A549 treated with AZD9567 at 1 μM for 4 hours (cell line): ENCODE data around the gene TPD52L2. TPM values are rescaled to one million over a fixed set of nuclear protein-coding genes. Genes with fewer than 3 reads are reported as not detected.

Experiments
- total RNA-seq: library from RNA; stranded (reverse); fragments of 200-300 nt; extraction: Qiagen RNA extraction; gene quantifications from 5 replicates; pipeline ENCODE4 v1.2.3, GENCODE V29; 2022; ENCODE audit not compliant: insufficient read depth

Gene TPD52L2
- 133 to 157 TPM (median 139 TPM) in 5 replicates for total RNA-seq

DNA sequence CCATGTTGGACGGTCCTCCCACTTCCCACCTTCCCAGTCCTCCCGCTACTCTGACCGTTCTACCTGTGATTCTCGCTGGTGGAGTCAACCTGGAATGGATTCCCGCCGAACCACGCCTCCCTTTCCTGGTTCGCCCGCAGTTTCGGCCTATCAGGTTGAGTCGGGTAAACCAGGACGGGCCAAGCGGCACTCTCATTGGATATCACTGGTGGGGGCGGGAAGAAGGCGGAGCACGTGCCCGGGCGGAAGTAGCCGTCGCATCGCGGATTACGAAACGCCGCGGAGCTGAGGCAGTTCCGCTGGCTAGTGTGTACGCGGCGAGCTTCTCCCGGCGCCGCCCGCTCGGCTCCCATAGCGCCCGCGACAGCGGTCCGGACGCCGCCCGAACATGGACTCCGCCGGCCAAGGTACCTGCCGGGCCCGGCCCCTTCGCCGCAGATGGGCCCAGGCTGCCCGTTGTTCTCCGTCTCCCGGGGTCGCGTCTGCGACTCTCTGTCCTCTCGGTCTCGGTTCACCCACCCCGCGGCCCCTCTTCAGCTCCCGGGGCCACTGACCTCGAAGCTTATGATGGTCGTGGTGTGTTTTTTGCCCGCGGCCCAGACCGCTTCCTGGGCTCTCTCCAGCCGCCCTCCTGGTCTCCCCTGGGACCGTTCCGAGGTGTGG lies at the start of gene TPD52L2:
Gene TPD52L2 (plus strand): TSS at position 293 of the 663 bp plus-strand sequence. CDS start 96 bp downstream, at position 389.

GRCh38 chr20:63830841-63831588 lies 34.1 kb upstream of the TPD52L2 start, which contains the start of gene ZBTB46:
Gene ZBTB46 (minus strand): TSS chr20:63831264. CDS start chr20:63790757, 40,507 bp downstream.

DNA sequence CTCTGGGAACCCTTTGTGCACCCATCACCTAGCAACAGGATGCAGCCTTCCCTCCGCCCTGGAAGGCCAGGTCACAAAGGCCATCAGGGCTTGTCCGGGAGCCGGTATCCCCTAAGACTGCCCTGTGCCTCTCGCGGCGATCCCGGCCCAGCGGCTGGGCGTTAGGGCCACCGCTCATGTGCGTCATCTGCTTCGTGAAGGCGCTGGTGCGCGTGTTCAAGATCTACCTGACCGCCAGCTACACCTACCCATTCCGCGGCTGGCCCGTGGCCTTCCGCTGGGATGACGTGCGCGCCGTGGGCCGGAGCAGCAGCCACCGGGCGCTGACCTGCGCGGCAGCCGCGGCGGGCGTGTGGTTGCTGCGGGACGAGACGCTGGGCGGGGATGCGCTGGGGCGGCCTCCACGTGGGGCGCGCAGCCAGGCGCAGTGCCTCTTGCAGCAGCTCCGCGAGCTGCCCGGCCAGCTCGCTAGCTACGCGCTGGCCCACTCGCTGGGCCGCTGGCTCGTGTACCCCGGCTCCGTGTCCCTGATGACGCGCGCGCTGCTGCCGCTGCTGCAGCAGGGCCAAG lies 3.6 kb upstream of the TPD52L2 start, which contains the start of gene ABHD16B:
Gene ABHD16B (plus strand): TSS at position 134 of the 570 bp plus-strand sequence. CDS start 43 bp downstream, at position 177.

GRCh38 chr20:63894358-63895201 lies 29.5 kb downstream of the TPD52L2 start, which contains the start of gene DNAJC5:
Gene DNAJC5 (plus strand): TSS chr20:63895126. CDS start chr20:63928346, 33,220 bp downstream.

Other genes with a start within 250 kb of the TPD52L2 start
- 9.9 to 10.4 TPM (median 10.2 TPM) in 5 replicates for gene GMEB2, start 238.2 kb upstream of the TPD52L2 start, total RNA-seq
- 7.1 to 11.6 TPM (median 9.6 TPM) in 5 replicates for gene STMN3, start 211.8 kb upstream of the TPD52L2 start, total RNA-seq
- 5.3 to 10.2 TPM (median 8.0 TPM) in 5 replicates for gene RTEL1, start 207.0 kb upstream of the TPD52L2 start, total RNA-seq
- 0.94 to 1.3 TPM (median 0.98 TPM) in 4 of 5 replicates, not detected in the other for gene TNFRSF6B, start 168.6 kb upstream of the TPD52L2 start, total RNA-seq
- gene ARFRP1, start 157.3 kb upstream of the TPD52L2 start, total RNA-seq = 19.5 to 40.9 TPM (median 38.8 TPM) in 5 replicates
- 26.8 to 30.4 TPM (median 28.6 TPM) in 5 replicates for gene ZGPAT, start 157.2 kb upstream of the TPD52L2 start, total RNA-seq
- 1.8 to 11.6 TPM (median 10.8 TPM) in 5 replicates for gene LIME1, start 128.6 kb upstream of the TPD52L2 start, total RNA-seq
- gene SLC2A4RG, start 125.5 kb upstream of the TPD52L2 start, total RNA-seq = 60.1 to 101 TPM (median 93.3 TPM) in 5 replicates
- gene ZBTB46, start 34.0 kb upstream of the TPD52L2 start, total RNA-seq = 0.58 to 1.1 TPM (median 0.80 TPM) in 4 of 5 replicates, not detected in the other
- 0.07 TPM in 1 of 5 replicates, not detected in the others for gene ABHD16B, start 3.8 kb upstream of the TPD52L2 start, total RNA-seq
- 29.7 to 33.2 TPM (median 30.4 TPM) in 5 replicates for gene DNAJC5, start 29.9 kb downstream of the TPD52L2 start, total RNA-seq
- gene UCKL1, start 91.1 kb downstream of the TPD52L2 start, total RNA-seq = 19.1 to 39.7 TPM (median 35.5 TPM) in 5 replicates
- gene ZNF512B, start 104.7 kb downstream of the TPD52L2 start, total RNA-seq = 8.7 to 13.9 TPM (median 12.9 TPM) in 5 replicates
- 0.03 TPM in 1 of 5 replicates, not detected in the others for gene SAMD10, start 114.4 kb downstream of the TPD52L2 start, total RNA-seq
- gene PRPF6, start 115.9 kb downstream of the TPD52L2 start, total RNA-seq = 54.2 to 57.0 TPM (median 55.7 TPM) in 5 replicates
- gene C20orf204, start 170.9 kb downstream of the TPD52L2 start, total RNA-seq = 0.32 to 0.64 TPM (median 0.42 TPM) in 4 of 5 replicates, not detected in the other
- 1.6 to 2.8 TPM (median 2.2 TPM) in 4 of 5 replicates, not detected in the other for gene SOX18, start 184.4 kb downstream of the TPD52L2 start, total RNA-seq
- gene TCEA2, start 197.9 kb downstream of the TPD52L2 start, total RNA-seq = 26.8 to 47.9 TPM (median 45.2 TPM) in 5 replicates
- 27.5 to 33.6 TPM (median 33.2 TPM) in 5 replicates for gene RGS19, start 214.2 kb downstream of the TPD52L2 start, total RNA-seq
- gene OPRL1, start 214.8 kb downstream of the TPD52L2 start, total RNA-seq = 0.61 to 1.1 TPM (median 0.94 TPM) in 5 replicates
- 0.71 to 3.2 TPM (median 1.6 TPM) in 5 replicates for gene LKAAEAR1, start 219.1 kb downstream of the TPD52L2 start, total RNA-seq
- not detected in 5 replicates for gene NPBWR2, start 242.3 kb downstream of the TPD52L2 start, total RNA-seq